Spleen (tissue), 11 donors: ENCODE results near the gene ACTN1. TPM values are rescaled to one million over a fixed set of nuclear protein-coding genes. Genes with fewer than 3 reads are reported as not detected.

Experiments
- DNase-seq: peaks from one replicate; pipeline ENCODE4 v3.0.0-alpha.2; 2020
- H3K27ac ChIP-seq, 8 donors: fragments of 200-600 bp; sonication (generic) in 7 of 8; 1 replicate in 4 of 8; 2 replicates in 4 of 8; pipeline versions ENCODE4 v1.5.0 to v1.8.0; 2016 to 2021; ENCODE audit warnings: inconsistent platforms in 4 of 8, mild to moderate bottlenecking in 4 of 8, moderate library complexity in 1 of 8
- H3K27me3 ChIP-seq, 7 donors: fragments of 200-600 bp; sonication (generic) in 6 of 7; replicated peaks in 1 of 7; 1 replicate in 4 of 7; 2 replicates in 3 of 7; pipeline versions ENCODE4 v1.5.0 to v1.8.0; 2016 to 2021; ENCODE audit warnings: inconsistent platforms in 3 of 7, mild to moderate bottlenecking in 1 of 7
- H3K36me3 ChIP-seq, 6 donors: fragments of 200-600 bp; sonication (generic) in 5 of 6; 1 replicate in 4 of 6; 2 replicates in 2 of 6; pipeline versions ENCODE4 v1.5.0 to v1.8.0; 2016 to 2021; ENCODE audit warnings: inconsistent platforms in 2 of 6
- H3K4me1 ChIP-seq, 6 donors: fragments of 200-600 bp; sonication (generic) in 5 of 6; 1 replicate in 3 of 6; 2 replicates in 3 of 6; pipeline versions ENCODE4 v1.5.0 to v1.8.0; 2016 to 2021; ENCODE audit warnings: inconsistent platforms in 3 of 6
- H3K4me3 ChIP-seq, 8 donors: fragments of 200-600 bp; sonication (generic) in 7 of 8; 1 replicate in 4 of 8; 2 replicates in 4 of 8; pipeline versions ENCODE4 v1.5.0 to v1.8.0; 2016 to 2021; ENCODE audit warnings: inconsistent platforms in 4 of 8, mild to moderate bottlenecking in 4 of 8, moderate library complexity in 2 of 8
- H3K9me3 ChIP-seq, 8 donors: fragments of 200-600 bp; sonication (generic) in 7 of 8; 1 replicate in 4 of 8; 2 replicates in 4 of 8; pipeline versions ENCODE4 v1.5.0 to v1.8.0; 2016 to 2021; ENCODE audit warnings: inconsistent platforms in 4 of 8
- CTCF ChIP-seq, 11 experiments: fragments of 200-600 bp in 7 of 11; fragments of 450-650 bp in 4 of 11; sonication (generic) in 4 of 11; IDR thresholded peaks in 8 of 11; conservative IDR thresholded peaks in 3 of 11; 1 replicate in 7 of 11; 2 replicates in 4 of 11; pipeline versions ENCODE4 v1.4.0 to v1.8.0; 2016 to 2021; ENCODE audit warnings: antibody characterized with exemption in 11 of 11, inconsistent platforms in 4 of 11, mild to moderate bottlenecking in 1 of 11
- POLR2A ChIP-seq, 3 donors: fragments of 450-650 bp; IDR thresholded peaks; one replicate each; pipeline ENCODE4 v1.5.1; 2017; ENCODE audit warnings: antibody characterized with exemption in 3 of 3, mild to moderate bottlenecking in 1 of 3
- POLR2AphosphoS5 ChIP-seq, 3 donors: sonication (generic); formaldehyde crosslinking; IDR thresholded peaks; one replicate each; pipeline ENCODE4 v1.5.1; 2017; ENCODE audit warnings: antibody characterized with exemption in 3 of 3
- WGBS, 5 donors: extraction: QIAGEN DNeasy Blood & Tissue Kit in 3 of 5; methylation state at CpG; one replicate each; pipeline versions ENCODE4 v1.1.5 to v1.1.7; 2013 to 2018; 5-methylcytosine and 5-hydroxymethylcytosine counted together
- intact Hi-C: fragments of 100-400 bp; cut with DNase I; formaldehyde crosslinking; loops from one replicate; pipeline ENCODE4 v1.15.0; 2023; ENCODE audit warnings: low total_unique reads
- polyA plus RNA-seq, 3 donors: library from polyadenylated mRNA; stranded (reverse); fragments of 200-250 nt; gene quantifications; one replicate each; pipeline ENCODE4 v1.2.1, GENCODE V29; 2013
- total RNA-seq, 7 donors: library from RNA; depleted of rRNA in 3 of 7; stranded (reverse); fragments of >200 nt in 3 of 7; fragmentation: NEBNext Ultra II Directional in 4 of 7; extraction: Animal tissue kit (Norgen Biotek cat#: 25700) in 4 of 7; gene quantifications; one replicate each; pipeline versions ENCODE4 v1.1.0 to v1.2.1, GENCODE V29; 2016 to 2021
- donor health status: healthy with polysubstance abuse.
- donor health status: DM: no; HTN: no; CAD: no; lungs with moderate emphysema.
- donor health status: DM: no; HTN: no; CAD: no.
- donor health status: Bipolar disorder and iron deficiency.
- donor health status: healthy.
- donor health status: DM: no; HTN: no; CAD: no.
- donor health status: DM: yes; HTN: yes; CAD: no.

Gene ACTN1
- total and polyA plus RNA-seq, 10 donors: 15.4 to 315 (median 95.4) TPM

- Histone ChIP-seq H3K27ac (peak overlapping the region; percentile 1 to 75 (median 52)), H3K27me3 (no peaks in the 10 kb centered on the region), H3K36me3 (peaks cover 0 to 42% (median 7%) of the 10 kb centered on the region in 6 donors), H3K9me3 (peaks cover 0 to 12% (median 5%) of the 10 kb centered on the region in 8 donors), H3K4me1 (peaks cover 9 to 91% (median 61%) of the 10 kb centered on the region in 6 donors), H3K4me3 (no peak overlapping the region)
- WGBS, 5 donors: 23 to 28% (median 27%) methylated on average over 8 of the region's 8 CpGs
- DNase-seq: peak; percentile 38
- no peak for TF ChIP-seq CTCF (IDR thresholded peaks at IDR 0.05 in 8 of 11, conservative IDR thresholded peaks at IDR 0.05 in 3 of 11)
- TF ChIP-seq POLR2AphosphoS5 (IDR thresholded peaks at IDR 0.05): no peak
- TF ChIP-seq POLR2A (IDR thresholded peaks at IDR 0.05): no peak
- intact Hi-C loops: no loop called here
Measured at GRCh38 chr14:68970038-68970612, 9.0 kb downstream of the ACTN1 start.

- intact Hi-C loops: no loop called here
- peak; percentile 28 for DNase-seq
Measured at GRCh38 chr14:68969278-68970033, 9.6 kb downstream of the ACTN1 start.

GRCh38 chr14:68968721-68969120 is 10.4 kb downstream of the ACTN1 start:
- peak overlapping the region in 5 of 8 donors; percentile 29 to 75 (median 62) for H3K27ac ChIP-seq
- H3K4me3 ChIP-seq: no peak overlapping the region
- peak; percentile 28 for DNase-seq
- H3K4me1 ChIP-seq: peaks cover 9 to 95% (median 61%) of the 10 kb centered on the region in 6 donors
- intact Hi-C loops: no loop called here
- 81 to 90% (median 89%) methylated on average over 4 of the region's 4 CpGs for WGBS, 5 donors
- peaks cover 0 to 28% (median 3%) of the 10 kb centered on the region in 6 donors for H3K36me3 ChIP-seq
- H3K27me3 ChIP-seq: no peaks in the 10 kb centered on the region
- TF ChIP-seq CTCF (IDR thresholded peaks at IDR 0.05 in 8 of 11, conservative IDR thresholded peaks at IDR 0.05 in 3 of 11): no peak
- TF ChIP-seq POLR2AphosphoS5 (IDR thresholded peaks at IDR 0.05): no peak
- no peak for TF ChIP-seq POLR2A (IDR thresholded peaks at IDR 0.05)
- peaks cover 0 to 10% (median 4%) of the 10 kb centered on the region in 8 donors for H3K9me3 ChIP-seq

More at GRCh38 chr14:68969278-68970033, 9.6 kb downstream of the ACTN1 start:
- Histone ChIP-seq H3K9me3 (peaks cover 0 to 12% (median 5%) of the 10 kb centered on the region in 8 donors), H3K4me1 (peaks cover 9 to 91% (median 61%) of the 10 kb centered on the region in 6 donors), H3K36me3 (peaks cover 0 to 35% (median 3%) of the 10 kb centered on the region in 6 donors), H3K27ac (peak overlapping the region in 7 of 8 donors; percentile 1 to 75 (median 58)), H3K27me3 (no peaks in the 10 kb centered on the region), H3K4me3 (no peak overlapping the region)
- 57 to 74% (median 69%) methylated on average over 12 of the region's 12 CpGs for WGBS, 5 donors
- TF ChIP-seq CTCF (IDR thresholded peaks at IDR 0.05 in 8 of 11, conservative IDR thresholded peaks at IDR 0.05 in 3 of 11) (no peak), POLR2AphosphoS5 (IDR thresholded peaks at IDR 0.05) (no peak), POLR2A (IDR thresholded peaks at IDR 0.05) (no peak)

- Histone ChIP-seq H3K4me3 (no peak overlapping the region), H3K9me3 (peaks cover 0 to 3% (median under 1%) of the 10 kb centered on the region in 8 donors), H3K36me3 (peaks cover 0 to 21% (median 0%) of the 10 kb centered on the region in 6 donors), H3K27ac (peak overlapping the region in 4 of 8 donors; percentile 17 to 75 (median 63)), H3K27me3 (no peaks in the 10 kb centered on the region), H3K4me1 (peaks cover 9 to 97% (median 59%) of the 10 kb centered on the region in 6 donors)
- intact Hi-C loops: no loop called here
- no peak for TF ChIP-seq POLR2A (IDR thresholded peaks at IDR 0.05)
- peak in 1 of 3 donors; percentile 37 for TF ChIP-seq POLR2AphosphoS5 (IDR thresholded peaks at IDR 0.05)
- TF ChIP-seq CTCF (IDR thresholded peaks at IDR 0.05 in 8 of 11, conservative IDR thresholded peaks at IDR 0.05 in 3 of 11): no peak
- DNase-seq: peak; percentile 76
- WGBS, 5 donors: 75 to 90% (median 78%) methylated on average over 8 of the region's 8 CpGs
Measured at GRCh38 chr14:68968051-68968450, 11.1 kb downstream of the ACTN1 start.
